HUES64 (cell line): ENCODE measurements around the gene HIBADH.

Source experiments
- H3K27ac ChIP-seq: 2 replicates; pipeline ENCODE4 v1.7.0; 2013; ENCODE audit warnings: low read depth, low read length, inconsistent platforms
- H3K27me3 ChIP-seq: 2 replicates; pipeline ENCODE4 v1.6.1; 2013; ENCODE audit warnings: mild to moderate bottlenecking, low read length; ENCODE audit not compliant: insufficient read depth
- H3K36me3 ChIP-seq: 2 replicates; pipeline ENCODE4 v1.6.1; 2013; ENCODE audit warnings: mild to moderate bottlenecking, low read length; ENCODE audit not compliant: insufficient read depth
- H3K4me1 ChIP-seq: 2 replicates; pipeline ENCODE4 v1.6.1; 2013; ENCODE audit warnings: mild to moderate bottlenecking, low read length, moderate library complexity; ENCODE audit not compliant: insufficient read depth
- H3K4me3 ChIP-seq: 2 replicates; pipeline ENCODE4 v1.5.1; 2013; ENCODE audit warnings: mild to moderate bottlenecking, low read length, moderate library complexity
- H3K9ac ChIP-seq: 2 replicates; pipeline ENCODE4 v1.6.1; 2013; ENCODE audit warnings: mild to moderate bottlenecking, low read depth, low read length
- H3K9me3 ChIP-seq: 2 replicates; pipeline ENCODE4 v1.6.1; 2013; ENCODE audit warnings: low read depth, low read length; ENCODE audit not compliant: insufficient read depth
- WGBS: fragments of 150-250, 120-280 bp; methylation state at CpG from one replicate; pipeline ENCODE4 v1.1.7; 2013; ENCODE audit warnings: missing lambda C conversion rate; 5-methylcytosine and 5-hydroxymethylcytosine counted together

The HIBADH gene

GRCh38 chr7:27695096-27695495 lies 32.4 kb upstream of the HIBADH start:
- no peaks in the 10 kb centered on the region for H3K4me1 ChIP-seq
- H3K9ac ChIP-seq = no peak overlapping the region
- no peak overlapping the region for H3K27ac ChIP-seq
- WGBS = 92% methylated on average over 4 of the region's 4 CpGs
- no peaks in the 10 kb centered on the region for H3K27me3 ChIP-seq
- no peaks in the 10 kb centered on the region for H3K9me3 ChIP-seq
- no peak overlapping the region for H3K4me3 ChIP-seq
- no peaks in the 10 kb centered on the region for H3K36me3 ChIP-seq

DNA sequence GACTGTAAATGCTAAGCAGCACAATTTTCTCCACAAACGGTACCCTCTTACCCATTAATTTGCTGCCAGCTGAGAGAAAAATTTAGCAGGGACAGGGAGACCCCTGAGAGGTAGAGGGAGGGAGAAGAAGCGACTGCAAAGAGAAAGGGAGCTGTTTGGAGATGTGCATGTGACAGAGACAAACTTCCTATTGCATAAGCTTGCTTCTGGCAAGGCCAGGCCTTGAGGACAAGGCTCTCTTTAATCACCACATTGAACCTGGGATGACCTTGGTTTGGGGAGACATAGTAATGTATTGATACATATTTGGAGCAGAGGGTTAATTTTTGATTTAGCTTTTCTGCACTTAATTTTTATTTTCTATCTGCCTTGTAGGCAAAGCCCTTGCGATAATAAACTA lies 31.1 kb upstream of the HIBADH start:
- no peak overlapping the region for H3K27ac ChIP-seq
- no peak overlapping the region for H3K9ac ChIP-seq
- H3K4me1 ChIP-seq = no peaks in the 10 kb centered on the region
- H3K36me3 ChIP-seq = no peaks in the 10 kb centered on the region
- H3K27me3 ChIP-seq = no peaks in the 10 kb centered on the region
- H3K9me3 ChIP-seq = no peaks in the 10 kb centered on the region
- WGBS = 90% methylated on average over 2 of the region's 3 CpGs
- no peak overlapping the region for H3K4me3 ChIP-seq

DNA sequence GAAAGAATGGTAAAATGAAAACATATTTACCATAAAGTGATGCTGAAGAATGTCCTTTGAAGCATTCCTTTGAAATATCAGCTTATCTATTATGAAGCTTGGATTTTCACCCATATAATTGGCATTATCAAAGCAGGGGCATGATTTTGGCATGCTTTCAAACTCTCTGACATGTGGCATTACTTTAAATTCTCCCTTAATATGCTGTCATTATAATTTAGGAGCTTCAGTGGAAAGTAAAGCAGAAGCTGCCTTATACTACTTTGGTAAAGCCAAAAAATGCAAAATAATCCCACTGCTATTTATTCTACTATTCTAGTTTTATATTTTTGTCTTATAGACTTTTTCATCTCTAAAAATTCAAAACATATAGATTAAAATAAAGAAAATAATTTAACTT lies 28.0 kb upstream of the HIBADH start:
- no peaks in the 10 kb centered on the region for H3K27me3 ChIP-seq
- no peak overlapping the region for H3K4me3 ChIP-seq
- H3K9me3 ChIP-seq = no peaks in the 10 kb centered on the region
- no peak overlapping the region for H3K27ac ChIP-seq
- no peaks in the 10 kb centered on the region for H3K36me3 ChIP-seq
- H3K9ac ChIP-seq = no peak overlapping the region
- no peaks in the 10 kb centered on the region for H3K4me1 ChIP-seq

GRCh38 chr7:27689591-27690164 lies 27.0 kb upstream of the HIBADH start:
- Histone ChIP-seq H3K4me1 (no peaks in the 10 kb centered on the region), H3K27ac (no peak overlapping the region), H3K9ac (no peak overlapping the region), H3K9me3 (no peaks in the 10 kb centered on the region), H3K27me3 (no peaks in the 10 kb centered on the region), H3K36me3 (no peaks in the 10 kb centered on the region), H3K4me3 (no peak overlapping the region)
- 100% methylated on average over 1 of the region's 1 CpG for WGBS

DNA sequence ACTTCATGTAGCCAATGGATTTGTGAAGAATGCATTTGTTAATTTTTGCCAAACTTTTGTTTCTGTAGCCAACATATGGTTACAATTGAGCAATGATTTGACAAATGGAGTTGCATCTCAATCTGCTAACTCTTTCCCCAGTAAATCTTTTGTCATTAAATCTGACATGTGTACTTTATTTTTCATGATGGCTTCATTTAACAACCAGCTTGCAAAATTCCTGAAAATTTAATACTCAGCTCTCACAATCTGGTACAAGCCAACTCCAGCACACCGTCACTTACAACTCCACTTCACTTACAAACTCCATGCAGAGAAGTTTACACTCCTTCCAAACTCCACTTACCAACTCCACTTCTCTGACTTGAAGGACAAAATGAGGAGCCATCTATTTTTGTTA lies 26.5 kb upstream of the HIBADH start:
- Histone ChIP-seq H3K27ac (no peak overlapping the region), H3K9ac (no peak overlapping the region), H3K4me3 (no peak overlapping the region), H3K27me3 (no peaks in the 10 kb centered on the region), H3K9me3 (no peaks in the 10 kb centered on the region), H3K4me1 (no peaks in the 10 kb centered on the region), H3K36me3 (no peaks in the 10 kb centered on the region)
- WGBS = 94% methylated on average over 1 of the region's 1 CpG

DNA sequence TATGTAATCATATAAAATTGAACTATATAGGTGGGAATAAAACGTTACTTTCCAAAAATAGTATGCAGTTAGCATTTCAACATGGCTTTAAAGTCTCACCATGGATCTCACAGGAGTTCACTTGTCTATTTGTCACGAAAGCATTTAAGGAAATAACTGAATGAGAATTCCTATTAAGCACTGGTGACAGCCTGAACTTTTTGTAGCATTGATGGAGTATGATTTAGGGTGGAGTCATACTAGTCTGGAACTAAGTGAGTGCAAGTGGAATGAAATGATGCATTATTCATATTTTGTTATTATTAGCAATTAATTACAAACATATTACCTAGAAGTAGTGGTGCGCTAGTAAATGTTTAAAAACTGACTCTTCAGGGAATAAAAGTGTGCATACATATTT lies 26.0 kb upstream of the HIBADH start:
- no peaks in the 10 kb centered on the region for H3K9me3 ChIP-seq
- H3K27ac ChIP-seq = no peak overlapping the region
- H3K9ac ChIP-seq = no peak overlapping the region
- no peaks in the 10 kb centered on the region for H3K27me3 ChIP-seq
- 96% methylated on average over 2 of the region's 3 CpGs for WGBS
- H3K36me3 ChIP-seq = no peaks in the 10 kb centered on the region
- no peaks in the 10 kb centered on the region for H3K4me1 ChIP-seq
- no peak overlapping the region for H3K4me3 ChIP-seq

- no peaks in the 10 kb centered on the region for H3K27me3 ChIP-seq
- no peaks in the 10 kb centered on the region for H3K4me1 ChIP-seq
- H3K4me3 ChIP-seq = no peak overlapping the region
- 88% methylated on average over 3 of the region's 4 CpGs for WGBS
- no peaks in the 10 kb centered on the region for H3K36me3 ChIP-seq
- no peak overlapping the region for H3K27ac ChIP-seq
- no peak overlapping the region for H3K9ac ChIP-seq
- H3K9me3 ChIP-seq = no peaks in the 10 kb centered on the region
Observed at GRCh38 chr7:27688056-27688455, 25.4 kb upstream of the HIBADH start.

- H3K9me3 ChIP-seq = no peaks in the 10 kb centered on the region
- no peaks in the 10 kb centered on the region for H3K36me3 ChIP-seq
- no peaks in the 10 kb centered on the region for H3K4me1 ChIP-seq
- no peaks in the 10 kb centered on the region for H3K27me3 ChIP-seq
- no peak overlapping the region for H3K4me3 ChIP-seq
- H3K9ac ChIP-seq = no peak overlapping the region
- H3K27ac ChIP-seq = no peak overlapping the region
Observed at GRCh38 chr7:27686315-27686714, 23.6 kb upstream of the HIBADH start.

- no peaks in the 10 kb centered on the region for H3K4me1 ChIP-seq
- no peak overlapping the region for H3K9ac ChIP-seq
- H3K36me3 ChIP-seq = no peaks in the 10 kb centered on the region
- no peak overlapping the region for H3K4me3 ChIP-seq
- no peak overlapping the region for H3K27ac ChIP-seq
- H3K9me3 ChIP-seq = no peaks in the 10 kb centered on the region
- no CpG with 5 or more reads among the region's 2 CpGs for WGBS
- H3K27me3 ChIP-seq = no peaks in the 10 kb centered on the region
Observed at GRCh38 chr7:27685893-27686292, 23.2 kb upstream of the HIBADH start.

GRCh38 chr7:27685209-27685608 lies 22.5 kb upstream of the HIBADH start:
- Histone ChIP-seq H3K9me3 (no peaks in the 10 kb centered on the region), H3K4me3 (no peak overlapping the region), H3K27ac (no peak overlapping the region), H3K4me1 (no peaks in the 10 kb centered on the region), H3K9ac (no peak overlapping the region), H3K27me3 (no peaks in the 10 kb centered on the region), H3K36me3 (no peaks in the 10 kb centered on the region)
- 100% methylated on average over 1 of the region's 1 CpG for WGBS

- WGBS = 92% methylated on average over 4 of the region's 4 CpGs
- H3K27ac ChIP-seq = no peak overlapping the region
Observed at GRCh38 chr7:27684491-27684890, 21.8 kb upstream of the HIBADH start.

GRCh38 chr7:27680610-27681009 lies 17.9 kb upstream of the HIBADH start:
- no peaks in the 10 kb centered on the region for H3K27me3 ChIP-seq
- no peak overlapping the region for H3K4me3 ChIP-seq
- H3K4me1 ChIP-seq = 0 out of 2 replicates have a peak, but pooled peaks cover 3% of the 10 kb centered on the region
- no peaks in the 10 kb centered on the region for H3K36me3 ChIP-seq
- no peak overlapping the region for H3K9ac ChIP-seq
- WGBS = 86% methylated on average over 1 of the region's 1 CpG
- H3K9me3 ChIP-seq = no peaks in the 10 kb centered on the region
- H3K27ac ChIP-seq = no peak overlapping the region

More at GRCh38 chr7:27684491-27684890, 21.8 kb upstream of the HIBADH start:
- Histone ChIP-seq H3K9me3 (no peaks in the 10 kb centered on the region), H3K4me1 (no peaks in the 10 kb centered on the region), H3K4me3 (no peak overlapping the region), H3K27me3 (no peaks in the 10 kb centered on the region), H3K36me3 (no peaks in the 10 kb centered on the region), H3K9ac (no peak overlapping the region)
